H9 (cell line): ENCODE measurements around the gene HAGH. TPM values are rescaled to one million over a fixed set of nuclear protein-coding genes. Genes with fewer than 3 reads are reported as not detected.

Experiments used
- DNase-seq: peaks from one replicate; pipeline ENCODE4 v3.0.0-alpha.2; 2017
- H2AFZ ChIP-seq: one replicate; pipeline ENCODE4 v1.6.1; 2013; ENCODE audit warnings: mild to moderate bottlenecking, low read length, control low read depth, moderate library complexity
- H2AK5ac ChIP-seq: 2 replicates; pipeline ENCODE4 v1.6.1; 2013; ENCODE audit warnings: low read length, control low read depth, mixed read lengths; ENCODE audit not compliant: insufficient read length
- H2BK120ac ChIP-seq: one replicate; pipeline ENCODE4 v1.6.1; 2013; ENCODE audit warnings: low read depth, mild to moderate bottlenecking, low read length, control low read depth, inconsistent platforms; ENCODE audit not compliant: poor library complexity, severe bottlenecking
- H2BK12ac ChIP-seq: 2 replicates; pipeline ENCODE4 v1.6.1; 2013; ENCODE audit warnings: low read length, control low read depth, mixed read lengths, low read depth; ENCODE audit not compliant: insufficient read length
- H2BK15ac ChIP-seq: 2 replicates; pipeline ENCODE4 v1.6.1; 2013; ENCODE audit warnings: low read depth, low read length, control low read depth
- H2BK20ac ChIP-seq: one replicate; pipeline ENCODE4 v1.6.1; 2013; ENCODE audit warnings: low read depth, mild to moderate bottlenecking, low read length, control low read depth, inconsistent platforms; ENCODE audit not compliant: poor library complexity, severe bottlenecking
- H2BK5ac ChIP-seq: 2 replicates; pipeline ENCODE4 v1.6.1; 2013; ENCODE audit warnings: low read length, control low read depth, mixed read lengths; ENCODE audit not compliant: insufficient read length
- H3K14ac ChIP-seq: 2 replicates; pipeline ENCODE4 v1.6.1; 2013; ENCODE audit warnings: low read length, control low read depth; ENCODE audit not compliant: insufficient read depth
- H3K18ac ChIP-seq: 2 replicates; pipeline ENCODE4 v1.6.1; 2013; ENCODE audit warnings: low read depth, mild to moderate bottlenecking, mixed read lengths, low read length, control low read depth; ENCODE audit not compliant: insufficient read length
- H3K23ac ChIP-seq: 2 replicates; pipeline ENCODE4 v1.6.1; 2013; ENCODE audit warnings: low read length, control low read depth, mixed read lengths, low read depth; ENCODE audit not compliant: insufficient read length
- H3K23me2 ChIP-seq: 2 replicates; pipeline ENCODE4 v1.6.1; 2013; ENCODE audit warnings: low read depth, mild to moderate bottlenecking, mixed read lengths, low read length, control low read depth; ENCODE audit not compliant: insufficient read length, poor library complexity, severe bottlenecking
- H3K27ac ChIP-seq: 2 replicates; pipeline ENCODE4 v1.5.1; 2013; ENCODE audit warnings: low read length, control low read depth, mixed read lengths, low read depth; ENCODE audit not compliant: insufficient read length
- H3K27me3 ChIP-seq: 2 replicates; pipeline ENCODE4 v1.6.1; 2013; ENCODE audit warnings: low read length, control low read depth, inconsistent platforms; ENCODE audit not compliant: insufficient read depth
- H3K4ac ChIP-seq: 2 replicates; pipeline ENCODE4 v1.6.1; 2013; ENCODE audit warnings: low read depth, mild to moderate bottlenecking, control low read depth, inconsistent platforms, low read length, moderate library complexity
- H3K4me1 ChIP-seq: 2 replicates; pipeline ENCODE4 v1.6.1; 2013; ENCODE audit warnings: low read length, control low read depth, inconsistent platforms; ENCODE audit not compliant: insufficient read depth
- H3K4me2 ChIP-seq: 2 replicates; pipeline ENCODE4 v1.6.1; 2013; ENCODE audit warnings: low read length, control low read depth, mixed read lengths; ENCODE audit not compliant: insufficient read length, insufficient read depth
- H3K56ac ChIP-seq: 2 replicates; pipeline ENCODE4 v1.6.1; 2013; ENCODE audit warnings: low read depth, mild to moderate bottlenecking, mixed read lengths, low read length, control low read depth; ENCODE audit not compliant: insufficient read length
- H3K79me1 ChIP-seq: 2 replicates; pipeline ENCODE4 v1.6.1; 2013; ENCODE audit warnings: low read depth, mild to moderate bottlenecking, moderate library complexity, low read length, control low read depth, inconsistent platforms; ENCODE audit not compliant: insufficient read depth, poor library complexity, severe bottlenecking
- H3K79me2 ChIP-seq: 2 replicates; pipeline ENCODE4 v1.6.1; 2013; ENCODE audit warnings: low read length, control low read depth, inconsistent platforms; ENCODE audit not compliant: insufficient read depth
- H3K9ac ChIP-seq: 2 replicates; pipeline ENCODE4 v1.6.1; 2013; ENCODE audit warnings: low read length, control low read depth, mixed read lengths; ENCODE audit not compliant: insufficient read length; ENCODE audit errors: extremely low read depth
- H3K9me3 ChIP-seq: one replicate; pipeline ENCODE4 v1.6.1; 2013; ENCODE audit warnings: low read depth, low read length, inconsistent platforms; ENCODE audit not compliant: control insufficient read depth
- H3T11ph ChIP-seq: one replicate; pipeline ENCODE4 v1.6.1; 2013; ENCODE audit warnings: mild to moderate bottlenecking, low read length, control low read depth, inconsistent platforms
- H4K20me1 ChIP-seq: one replicate; pipeline ENCODE4 v1.6.1; 2013; ENCODE audit not compliant: control insufficient read depth, insufficient read length, insufficient read depth
- H4K5ac ChIP-seq: 2 replicates; pipeline ENCODE4 v1.6.1; 2013; ENCODE audit warnings: low read depth, mild to moderate bottlenecking, mixed read lengths, low read length, control low read depth; ENCODE audit not compliant: insufficient read length
- H4K8ac ChIP-seq: replicated peaks from 2 replicates; pipeline ENCODE4 v1.6.1; 2013; ENCODE audit warnings: low read length, control low read depth, mixed read lengths, low read depth; ENCODE audit not compliant: insufficient read length
- H4K91ac ChIP-seq: 2 replicates; pipeline ENCODE4 v1.6.1; 2013; ENCODE audit warnings: low read depth, mild to moderate bottlenecking, moderate library complexity, mixed read lengths, low read length, control low read depth; ENCODE audit not compliant: insufficient read length
- H3K27ac Mint-ChIP-seq, 3 experiments: 2 replicates in 2 of 3; 3 replicates in 1 of 3; pipeline ENCODE4 v1.8.0; 2020 to 2021; ENCODE audit warnings: mixed read lengths in 3 of 3, mild to moderate bottlenecking in 1 of 3, moderate library complexity in 1 of 3
- H3K27me3 Mint-ChIP-seq: 2 replicates; pipeline ENCODE4 v1.8.0; 2021; ENCODE audit warnings: low read depth, mild to moderate bottlenecking, moderate library complexity, mixed read lengths
- H3K36me3 Mint-ChIP-seq, 3 experiments: 2 replicates in 2 of 3; 3 replicates in 1 of 3; pipeline ENCODE4 v1.8.0; 2020 to 2021; ENCODE audit warnings: low read depth in 3 of 3, mixed read lengths in 3 of 3; ENCODE audit not compliant: insufficient read depth in 1 of 3
- H3K4me1 Mint-ChIP-seq, 2 experiments: 2 replicates each; pipeline ENCODE4 v1.8.0; 2020; ENCODE audit warnings: mixed read lengths in 2 of 2
- H3K4me3 Mint-ChIP-seq, 2 experiments: 2 replicates in 1 of 2; 3 replicates in 1 of 2; pipeline ENCODE4 v1.8.0; 2020 to 2021; ENCODE audit warnings: mild to moderate bottlenecking in 2 of 2, mixed read lengths in 2 of 2, moderate library complexity in 1 of 2
- H3K9me3 Mint-ChIP-seq, 2 experiments: 2 replicates in 1 of 2; 3 replicates in 1 of 2; pipeline ENCODE4 v1.8.0; 2020; ENCODE audit warnings: mild to moderate bottlenecking in 2 of 2, mixed read lengths in 2 of 2, moderate library complexity in 1 of 2
- WGBS: extraction: QIAGEN DNeasy Blood & Tissue Kit; methylation state at CpG from one replicate; pipeline ENCODE4 v1.1.7; 2013; ENCODE audit warnings: missing lambda C conversion rate, low lambda C conversion rate, mixed read lengths; ENCODE audit not compliant: insufficient read length; ENCODE audit errors: extremely low coverage; 5-methylcytosine and 5-hydroxymethylcytosine counted together
- total RNA-seq: library from RNA; stranded (reverse); gene quantifications from 2 replicates; pipeline ENCODE4 v1.2.1, GENCODE V29; 2021
- TF ChIP-seq, protein P1 (sequence below): fragments of 200-600 bp; sonication (generic); conservative IDR thresholded peaks from 3 replicates; pipeline ENCODE4 v1.8.0; 2021; ENCODE audit warnings: antibody characterized with exemption, mild to moderate bottlenecking

The HAGH gene
- total RNA-seq, 1 experiment from 2014 or later = 30.0 TPM

DNA sequence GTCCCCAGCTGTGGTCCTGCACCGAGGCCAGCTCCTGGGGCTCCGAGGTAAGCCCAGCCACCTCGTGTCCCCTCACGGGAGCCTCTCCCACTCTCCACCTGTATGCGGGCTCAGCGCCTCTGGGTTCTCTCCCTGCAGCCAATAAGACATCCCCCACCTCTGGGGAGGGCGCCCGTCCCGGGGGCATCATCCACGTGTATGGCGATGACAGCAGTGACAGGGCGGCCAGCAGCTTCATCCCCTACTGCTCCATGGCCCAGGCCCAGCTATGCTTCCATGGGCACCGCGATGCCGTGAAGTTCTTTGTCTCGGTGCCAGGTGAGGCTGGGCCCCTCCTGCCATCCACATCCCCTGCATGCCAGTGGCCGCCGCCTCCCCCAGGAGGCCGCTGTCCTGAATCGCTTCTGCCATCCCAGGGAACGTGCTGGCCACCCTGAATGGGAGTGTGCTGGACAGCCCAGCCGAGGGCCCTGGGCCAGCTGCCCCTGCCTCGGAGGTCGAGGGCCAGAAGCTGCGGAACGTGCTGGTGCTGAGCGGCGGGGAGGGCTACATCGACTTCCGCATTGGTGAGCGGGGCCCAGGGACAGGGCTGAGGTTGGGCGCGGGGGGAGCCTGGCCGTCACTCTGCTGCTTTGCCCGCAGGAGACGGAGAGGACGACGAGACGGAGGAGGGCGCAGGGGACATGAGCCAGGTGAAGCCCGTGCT lies 58.4 kb downstream of the HAGH start:
- peaks cover 11 to 37% (median 33%) of the 10 kb centered on the region in 3 experiments; a peak in 6 of 7 replicates for H3K36me3 Mint-ChIP-seq
- Histone ChIP-seq H3T11ph (no peak overlapping the region), H3K4me1 (no peaks in the 10 kb centered on the region), H3K27ac (no peak overlapping the region), H2AK5ac (no peak overlapping the region), H3K4ac (no peak overlapping the region), H3K27me3 (no peaks in the 10 kb centered on the region), H2BK12ac (no peak overlapping the region), H2BK5ac (no peak overlapping the region), H3K56ac (no peak overlapping the region), H4K5ac (no peak overlapping the region), H3K79me2 (no peaks in the 10 kb centered on the region; the same call in 1 of the 2 replicates), H4K91ac (no peak overlapping the region), H2BK120ac (no peak overlapping the region), H3K23ac (no peak overlapping the region), H3K79me1 (no peaks in the 10 kb centered on the region), H3K9me3 (no peaks in the 10 kb centered on the region), H4K20me1 (no peaks in the 10 kb centered on the region), H2AFZ (no peak overlapping the region), H4K8ac (no peak overlapping the region), H3K14ac (no peak overlapping the region), H3K4me2 (no peak overlapping the region), H2BK15ac (no peak overlapping the region), H2BK20ac (no peak overlapping the region), H3K23me2 (peaks cover 6% of the 10 kb centered on the region), H3K18ac (no peak overlapping the region), H3K9ac (no peak overlapping the region)
- TF ChIP-seq, protein P1, sequence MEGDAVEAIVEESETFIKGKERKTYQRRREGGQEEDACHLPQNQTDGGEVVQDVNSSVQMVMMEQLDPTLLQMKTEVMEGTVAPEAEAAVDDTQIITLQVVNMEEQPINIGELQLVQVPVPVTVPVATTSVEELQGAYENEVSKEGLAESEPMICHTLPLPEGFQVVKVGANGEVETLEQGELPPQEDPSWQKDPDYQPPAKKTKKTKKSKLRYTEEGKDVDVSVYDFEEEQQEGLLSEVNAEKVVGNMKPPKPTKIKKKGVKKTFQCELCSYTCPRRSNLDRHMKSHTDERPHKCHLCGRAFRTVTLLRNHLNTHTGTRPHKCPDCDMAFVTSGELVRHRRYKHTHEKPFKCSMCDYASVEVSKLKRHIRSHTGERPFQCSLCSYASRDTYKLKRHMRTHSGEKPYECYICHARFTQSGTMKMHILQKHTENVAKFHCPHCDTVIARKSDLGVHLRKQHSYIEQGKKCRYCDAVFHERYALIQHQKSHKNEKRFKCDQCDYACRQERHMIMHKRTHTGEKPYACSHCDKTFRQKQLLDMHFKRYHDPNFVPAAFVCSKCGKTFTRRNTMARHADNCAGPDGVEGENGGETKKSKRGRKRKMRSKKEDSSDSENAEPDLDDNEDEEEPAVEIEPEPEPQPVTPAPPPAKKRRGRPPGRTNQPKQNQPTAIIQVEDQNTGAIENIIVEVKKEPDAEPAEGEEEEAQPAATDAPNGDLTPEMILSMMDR = no peak
- no CpG with 5 or more reads among the region's 41 CpGs for WGBS
- DNase-seq = no peak
- no peak overlapping the region for H3K27ac Mint-ChIP-seq
- no peak overlapping the region for H3K4me3 Mint-ChIP-seq
- peaks cover 3 to 14% of the 10 kb centered on the region in 2 experiments for H3K4me1 Mint-ChIP-seq
- H3K9me3 Mint-ChIP-seq = no peaks in the 10 kb centered on the region
- H3K27me3 Mint-ChIP-seq = no peaks in the 10 kb centered on the region; the same call in 1 of the 2 replicates
